HUES6 (cell line): Measurements from ENCODE around the gene USH2A.

Experiments used
- H3K27ac ChIP-seq: 2 replicates; pipeline ENCODE4 v1.7.0; 2013; ENCODE audit warnings: low read depth, mild to moderate bottlenecking, low read length, inconsistent platforms
- H3K27me3 ChIP-seq: 2 replicates; pipeline ENCODE4 v1.6.1; 2013; ENCODE audit warnings: low read length; ENCODE audit not compliant: control insufficient read depth, insufficient read depth
- H3K36me3 ChIP-seq: 2 replicates; pipeline ENCODE4 v1.6.1; 2013; ENCODE audit warnings: low read length; ENCODE audit not compliant: control insufficient read depth, insufficient read depth
- H3K4me1 ChIP-seq: 2 replicates; pipeline ENCODE4 v1.6.1; 2013; ENCODE audit warnings: low read length; ENCODE audit not compliant: control insufficient read depth, insufficient read depth
- H3K4me3 ChIP-seq: 2 replicates; pipeline ENCODE4 v1.5.1; 2013; ENCODE audit warnings: low read depth, low read length
- H3K9ac ChIP-seq: one replicate; pipeline ENCODE4 v1.6.1; 2013; ENCODE audit warnings: mild to moderate bottlenecking, low read length
- H3K9me3 ChIP-seq: 2 replicates; pipeline ENCODE4 v1.6.1; 2013; ENCODE audit warnings: low read depth, low read length; ENCODE audit not compliant: control insufficient read depth, insufficient read depth

USH2A gene

GRCh38 chr1:215878128-215878527, 545.1 kb downstream of the USH2A start:
- H3K9me3 ChIP-seq = no peaks in the 10 kb centered on the region
- no peaks in the 10 kb centered on the region for H3K27me3 ChIP-seq
- no peak overlapping the region for H3K9ac ChIP-seq
- H3K27ac ChIP-seq = no peak overlapping the region
- no peaks in the 10 kb centered on the region for H3K4me1 ChIP-seq
- H3K36me3 ChIP-seq = no peaks in the 10 kb centered on the region
- H3K4me3 ChIP-seq = no peak overlapping the region

DNA sequence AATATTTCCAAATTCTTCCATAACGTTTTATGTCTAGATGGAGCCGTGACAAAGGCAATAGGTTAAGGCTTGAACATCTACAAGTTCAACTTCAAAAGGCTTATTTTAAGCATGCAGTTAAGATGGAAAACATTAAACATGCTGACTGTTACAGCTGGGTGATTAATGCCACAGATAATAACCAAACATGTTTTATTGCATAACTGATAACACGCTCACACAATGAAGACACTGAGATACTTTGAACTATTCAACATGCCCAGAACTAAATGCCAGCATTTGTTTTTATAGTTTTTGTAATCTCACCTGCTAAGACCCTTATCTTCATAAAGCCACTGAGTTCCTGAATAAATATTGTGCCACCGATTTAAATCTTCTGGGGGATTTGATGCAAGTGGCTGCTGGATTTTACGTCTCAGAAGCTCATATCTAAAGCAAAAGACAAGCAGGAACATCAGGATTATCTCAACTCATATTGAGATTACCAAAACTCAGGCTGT, 545.7 kb downstream of the USH2A start:
- no peak overlapping the region for H3K27ac ChIP-seq
- H3K9ac ChIP-seq = no peak overlapping the region
- H3K4me3 ChIP-seq = no peak overlapping the region
- no peaks in the 10 kb centered on the region for H3K9me3 ChIP-seq
- H3K4me1 ChIP-seq = no peaks in the 10 kb centered on the region
- no peaks in the 10 kb centered on the region for H3K36me3 ChIP-seq
- no peaks in the 10 kb centered on the region for H3K27me3 ChIP-seq

DNA sequence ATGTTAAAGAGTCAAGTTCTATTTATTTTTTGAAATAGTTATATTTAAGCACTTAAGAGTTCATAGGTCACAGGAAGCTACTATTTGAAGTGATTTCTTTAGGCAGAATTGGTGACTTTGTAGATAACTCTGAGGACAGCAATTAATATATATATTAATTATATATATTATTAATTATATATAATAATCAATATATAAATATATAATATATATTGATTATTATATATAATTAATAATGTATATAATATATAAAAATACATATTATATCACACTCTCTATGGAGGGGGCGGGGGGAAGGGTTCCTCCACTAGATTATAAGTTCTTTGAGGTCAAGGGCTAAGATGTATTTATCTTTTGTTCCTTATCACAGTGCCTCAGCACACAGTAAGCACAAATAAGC, 547.5 kb downstream of the USH2A start:
- no peaks in the 10 kb centered on the region for H3K4me1 ChIP-seq
- no peaks in the 10 kb centered on the region for H3K27me3 ChIP-seq
- no peak overlapping the region for H3K9ac ChIP-seq
- H3K9me3 ChIP-seq = no peaks in the 10 kb centered on the region
- no peak overlapping the region for H3K4me3 ChIP-seq
- H3K27ac ChIP-seq = no peak overlapping the region
- H3K36me3 ChIP-seq = no peaks in the 10 kb centered on the region

GRCh38 chr1:215875236-215875635, 548.0 kb downstream of the USH2A start:
- Histone ChIP-seq H3K4me3 (no peak overlapping the region), H3K9me3 (no peaks in the 10 kb centered on the region), H3K9ac (no peak overlapping the region), H3K36me3 (no peaks in the 10 kb centered on the region), H3K27ac (no peak overlapping the region), H3K27me3 (no peaks in the 10 kb centered on the region), H3K4me1 (no peaks in the 10 kb centered on the region)

GRCh38 chr1:215872658-215873057, 550.6 kb downstream of the USH2A start:
- Histone ChIP-seq H3K9me3 (no peaks in the 10 kb centered on the region), H3K27me3 (no peaks in the 10 kb centered on the region), H3K9ac (no peak overlapping the region), H3K27ac (no peak overlapping the region), H3K36me3 (no peaks in the 10 kb centered on the region), H3K4me3 (no peak overlapping the region), H3K4me1 (no peaks in the 10 kb centered on the region)

GRCh38 chr1:215868500-215868899, 554.7 kb downstream of the USH2A start:
- Histone ChIP-seq H3K27ac (no peak overlapping the region), H3K9me3 (no peaks in the 10 kb centered on the region), H3K4me1 (no peaks in the 10 kb centered on the region), H3K36me3 (no peaks in the 10 kb centered on the region), H3K4me3 (no peak overlapping the region), H3K27me3 (no peaks in the 10 kb centered on the region), H3K9ac (no peak overlapping the region)

- no peak overlapping the region for H3K4me3 ChIP-seq
- H3K36me3 ChIP-seq = no peaks in the 10 kb centered on the region
- H3K4me1 ChIP-seq = no peaks in the 10 kb centered on the region
- H3K27me3 ChIP-seq = no peaks in the 10 kb centered on the region
- no peaks in the 10 kb centered on the region for H3K9me3 ChIP-seq
- H3K9ac ChIP-seq = no peak overlapping the region
- H3K27ac ChIP-seq = no peak overlapping the region
These were observed 558.2 kb downstream of the USH2A start for GRCh38 chr1:215865060-215865459.

DNA sequence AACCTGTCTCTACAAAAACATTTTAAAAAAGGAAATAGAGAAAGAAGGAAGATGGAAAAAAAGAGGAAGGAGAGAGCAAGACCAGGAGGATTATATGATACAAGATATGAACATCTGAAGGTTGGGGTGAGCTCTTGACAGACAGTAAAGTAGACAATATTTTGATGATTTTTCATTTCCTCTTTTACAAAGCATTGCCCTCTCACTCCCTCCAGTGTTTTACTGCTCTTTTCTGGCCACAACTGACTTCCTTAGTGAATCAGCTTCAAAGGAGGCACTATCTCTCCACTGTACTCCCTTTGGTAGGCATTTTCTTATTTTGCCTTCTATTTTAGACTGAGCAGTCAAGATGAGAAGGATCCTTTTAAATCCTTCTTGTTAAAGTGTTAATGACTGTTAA, 559.5 kb downstream of the USH2A start:
- no peaks in the 10 kb centered on the region for H3K27me3 ChIP-seq
- no peaks in the 10 kb centered on the region for H3K4me1 ChIP-seq
- no peaks in the 10 kb centered on the region for H3K36me3 ChIP-seq
- H3K27ac ChIP-seq = no peak overlapping the region
- no peaks in the 10 kb centered on the region for H3K9me3 ChIP-seq
- no peak overlapping the region for H3K4me3 ChIP-seq
- no peak overlapping the region for H3K9ac ChIP-seq

DNA sequence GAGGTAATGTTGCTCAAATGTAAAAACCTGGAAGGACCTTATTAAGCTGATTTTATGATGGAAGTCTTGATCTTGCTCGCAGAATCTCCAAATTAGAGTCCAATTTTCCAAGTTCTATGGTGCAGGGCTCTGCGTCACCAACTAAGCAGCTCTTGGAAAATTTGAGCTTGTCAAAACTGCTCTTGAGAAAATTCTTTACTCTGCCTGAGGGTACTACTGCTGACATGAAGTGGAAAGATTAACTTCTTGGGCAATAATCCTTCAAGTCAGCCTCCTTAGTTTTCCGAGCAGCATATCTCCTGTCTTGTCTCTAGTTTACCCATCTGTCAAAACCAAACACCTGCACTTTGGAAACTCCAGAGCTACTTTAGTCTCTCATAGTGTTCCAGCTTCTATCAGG, 562.4 kb downstream of the USH2A start:
- Histone ChIP-seq H3K27ac (no peak overlapping the region), H3K36me3 (no peaks in the 10 kb centered on the region), H3K27me3 (no peaks in the 10 kb centered on the region), H3K9me3 (0 out of 2 replicates have a peak, but pooled peaks cover 2% of the 10 kb centered on the region), H3K9ac (no peak overlapping the region), H3K4me1 (no peaks in the 10 kb centered on the region), H3K4me3 (no peak overlapping the region)

- no peak overlapping the region for H3K9ac ChIP-seq
- H3K4me1 ChIP-seq = no peaks in the 10 kb centered on the region
- no peak overlapping the region for H3K4me3 ChIP-seq
- H3K9me3 ChIP-seq = peaks cover 27% of the 10 kb centered on the region
- H3K27me3 ChIP-seq = no peaks in the 10 kb centered on the region
- no peak overlapping the region for H3K27ac ChIP-seq
- H3K36me3 ChIP-seq = no peaks in the 10 kb centered on the region
These were observed 565.9 kb downstream of the USH2A start for GRCh38 chr1:215857317-215857716.

GRCh38 chr1:215845234-215845891, 577.9 kb downstream of the USH2A start:
- H3K36me3 ChIP-seq = no peaks in the 10 kb centered on the region
- H3K9me3 ChIP-seq = 0 out of 2 replicates have a peak, but pooled peaks cover 3% of the 10 kb centered on the region
- H3K4me3 ChIP-seq = no peak overlapping the region
- no peaks in the 10 kb centered on the region for H3K27me3 ChIP-seq
- H3K9ac ChIP-seq = no peak overlapping the region
- H3K27ac ChIP-seq = no peak overlapping the region
- no peaks in the 10 kb centered on the region for H3K4me1 ChIP-seq
